GM18517 (cell line): ENCODE results near the gene NTRK1.

ENCODE experiments used
- ATAC-seq: cut with Tn5 transposase; IDR thresholded peaks from one replicate; pipeline ENCODE4 v1.9.1; 2021; ENCODE audit warnings: mild to moderate bottlenecking, moderate library complexity; ENCODE audit not compliant: unreplicated experiment

The NTRK1 gene

DNA sequence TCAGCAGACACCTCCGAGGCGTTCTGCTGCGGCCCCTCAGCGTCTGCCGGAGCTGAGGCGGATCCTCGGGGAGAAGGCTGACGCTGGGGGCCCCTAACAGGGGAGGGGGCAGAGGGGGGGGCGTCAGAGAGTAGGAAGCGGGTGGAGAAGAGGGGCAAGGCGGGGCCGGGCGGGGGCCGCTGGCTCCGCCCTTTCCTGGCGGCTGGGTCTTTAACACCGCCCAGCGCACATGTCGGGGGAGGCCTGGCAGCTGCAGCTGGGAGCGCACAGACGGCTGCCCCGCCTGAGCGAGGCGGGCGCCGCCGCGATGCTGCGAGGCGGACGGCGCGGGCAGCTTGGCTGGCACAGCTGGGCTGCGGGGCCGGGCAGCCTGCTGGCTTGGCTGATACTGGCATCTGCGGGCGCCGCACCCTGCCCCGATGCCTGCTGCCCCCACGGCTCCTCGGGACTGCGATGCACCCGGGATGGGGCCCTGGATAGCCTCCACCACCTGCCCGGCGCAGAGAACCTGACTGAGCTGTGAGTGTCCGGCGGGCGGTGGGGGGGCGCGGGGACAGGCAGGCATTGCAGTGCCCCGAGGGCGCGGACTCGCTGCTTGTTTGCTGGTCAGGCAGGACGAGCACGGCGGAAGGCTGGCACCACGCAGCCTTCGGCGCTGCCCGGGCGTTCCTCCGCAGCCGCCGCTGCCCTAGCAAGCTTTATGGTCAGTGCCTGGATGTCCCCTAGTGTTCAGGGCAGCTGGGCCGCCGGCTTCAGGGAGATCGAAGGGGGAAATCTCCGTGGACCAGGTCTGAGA, at the start of gene NTRK1:
NTRK1 (plus strand) TSS at position 238 of the 796 bp plus-strand sequence; CDS start at position 308, 70 bp downstream.
- no peak for ATAC-seq

DNA sequence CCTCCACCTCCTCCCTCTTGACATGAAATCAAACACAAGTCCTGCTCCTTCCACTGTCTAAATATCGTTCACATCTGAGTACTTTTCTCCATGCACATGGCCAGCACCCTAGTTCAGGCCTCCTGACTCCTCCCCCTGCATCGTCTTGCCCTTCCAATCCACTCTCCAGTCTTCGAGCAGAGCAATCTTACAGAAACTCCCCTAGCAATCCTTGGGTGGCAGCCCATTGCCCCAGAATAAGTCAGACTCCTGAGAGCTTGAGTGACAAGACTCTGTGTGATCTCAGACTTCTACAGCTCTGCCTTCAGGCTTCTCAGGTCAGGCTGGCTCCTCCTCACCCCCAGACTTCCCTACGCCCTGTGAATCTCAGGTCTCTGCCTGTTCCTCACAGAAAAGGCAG, 49.5 kb upstream of the NTRK1 start:
- ATAC-seq, result no peak

DNA sequence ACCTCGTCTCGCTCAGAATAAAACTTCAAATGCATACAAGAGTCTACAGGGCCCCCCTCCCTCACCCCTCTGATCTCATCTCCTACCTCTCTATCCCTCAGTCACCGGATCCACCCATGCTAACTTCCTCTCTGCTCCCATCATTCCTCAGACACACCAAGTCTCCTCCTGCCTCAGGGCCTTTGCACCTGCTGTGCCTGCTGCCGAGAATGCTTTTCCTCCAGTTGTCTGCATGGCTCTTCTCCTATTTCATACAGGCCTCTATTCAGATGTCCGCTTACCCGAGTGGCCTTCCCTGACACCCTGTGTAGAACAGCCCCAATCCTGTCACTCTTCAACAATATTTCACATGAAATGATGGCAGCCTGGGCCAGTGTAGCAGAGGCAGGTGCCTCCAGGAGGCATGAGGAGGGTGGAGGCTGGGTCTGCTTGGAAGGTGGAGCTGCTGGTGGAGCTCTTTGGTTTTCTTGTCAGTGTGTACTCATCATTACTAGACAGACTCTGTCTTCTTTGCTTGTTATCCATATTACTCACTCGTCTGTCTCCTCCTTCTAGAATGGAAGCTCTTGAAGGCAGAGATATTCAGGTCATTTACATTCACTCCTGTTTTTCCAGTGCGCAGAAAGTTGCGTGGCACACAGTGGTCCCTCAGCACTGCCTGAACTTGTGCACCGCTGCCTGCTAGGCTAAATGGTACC, 48.2 kb upstream of the NTRK1 start:
- ATAC-seq, result no peak

- no peak for ATAC-seq
Observed at GRCh38 chr1:156813298-156813697, 47.4 kb upstream of the NTRK1 start.

GRCh38 chr1:156813750-156814570, 46.7 kb upstream of the NTRK1 start:
- no peak for ATAC-seq

- no peak for ATAC-seq
Observed at GRCh38 chr1:156814571-156815260, 45.9 kb upstream of the NTRK1 start.

DNA sequence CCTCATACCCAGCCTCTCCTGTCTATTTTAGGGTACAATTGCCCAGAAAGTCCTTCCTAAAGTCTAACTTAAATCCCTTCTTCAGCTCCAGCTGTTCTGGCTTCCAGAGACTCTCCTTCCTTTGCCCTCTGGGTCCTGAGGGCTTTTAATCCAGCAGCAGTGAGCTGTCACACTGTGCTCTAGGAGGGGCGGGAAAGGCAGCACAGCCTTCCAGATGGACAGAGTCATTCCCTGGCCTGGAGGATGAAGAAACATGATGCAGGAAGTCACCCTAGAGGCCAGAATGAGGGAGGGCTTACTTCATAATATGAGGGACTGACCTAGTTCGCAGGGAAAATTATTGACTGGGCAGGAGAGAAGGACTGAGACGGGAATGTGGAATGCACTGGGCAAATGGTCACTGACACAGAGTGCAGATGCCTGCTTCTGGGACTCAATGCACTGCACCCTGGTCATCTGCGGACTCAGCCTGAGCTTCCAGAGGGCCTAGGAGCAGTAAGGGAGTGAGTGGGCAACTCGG, 45.3 kb upstream of the NTRK1 start:
- no peak for ATAC-seq

DNA sequence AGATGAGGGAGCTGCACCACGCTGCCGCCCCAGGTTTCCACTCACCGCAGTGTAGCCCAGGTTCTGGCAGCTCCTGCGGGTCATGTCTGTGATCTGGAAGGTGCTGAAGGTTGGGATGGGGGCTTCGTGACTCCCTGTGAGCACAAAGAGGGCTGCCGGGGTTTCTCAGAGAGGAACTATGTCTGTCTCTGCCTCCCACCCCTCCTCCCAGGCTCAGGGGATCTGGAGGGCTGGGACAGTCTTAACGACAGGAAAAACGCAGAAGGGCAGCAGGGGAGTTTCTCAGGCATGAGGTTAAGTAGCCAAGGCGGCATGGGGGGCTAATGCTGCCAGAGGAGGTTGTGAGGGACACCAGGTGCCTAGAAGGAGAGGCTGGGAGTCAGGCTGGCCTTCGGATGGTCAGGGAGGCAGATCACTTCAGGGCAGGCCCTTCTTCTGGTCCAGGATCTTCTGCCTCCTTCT, 44.7 kb upstream of the NTRK1 start:
- no peak for ATAC-seq

- ATAC-seq, result peak; percentile 65
Observed at GRCh38 chr1:156816561-156817328, 43.9 kb upstream of the NTRK1 start, which contains the start of gene SH2D2A. Gene SH2D2A (minus strand): TSS chr1:156816848. CDS start chr1:156816708, 140 bp downstream.

DNA sequence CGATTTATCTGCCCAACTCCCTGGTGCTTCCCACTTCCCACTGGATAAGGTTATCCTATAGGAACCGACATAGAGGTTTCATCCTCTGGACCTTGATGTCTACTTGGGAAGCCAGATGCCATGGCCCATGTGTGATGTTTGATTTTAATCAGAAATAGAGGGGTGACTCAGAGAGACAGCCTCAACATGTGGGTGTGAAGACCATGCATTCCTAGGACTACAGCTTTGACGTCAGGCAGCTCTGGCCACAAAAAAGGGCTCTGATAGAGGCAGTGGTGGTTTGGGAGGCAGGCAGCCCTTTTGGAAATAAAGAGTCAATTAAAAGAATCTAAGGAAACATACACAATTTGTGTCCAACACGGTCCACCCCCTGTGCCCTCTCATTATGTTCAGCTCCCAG, 38.9 kb upstream of the NTRK1 start:
- no peak for ATAC-seq

DNA sequence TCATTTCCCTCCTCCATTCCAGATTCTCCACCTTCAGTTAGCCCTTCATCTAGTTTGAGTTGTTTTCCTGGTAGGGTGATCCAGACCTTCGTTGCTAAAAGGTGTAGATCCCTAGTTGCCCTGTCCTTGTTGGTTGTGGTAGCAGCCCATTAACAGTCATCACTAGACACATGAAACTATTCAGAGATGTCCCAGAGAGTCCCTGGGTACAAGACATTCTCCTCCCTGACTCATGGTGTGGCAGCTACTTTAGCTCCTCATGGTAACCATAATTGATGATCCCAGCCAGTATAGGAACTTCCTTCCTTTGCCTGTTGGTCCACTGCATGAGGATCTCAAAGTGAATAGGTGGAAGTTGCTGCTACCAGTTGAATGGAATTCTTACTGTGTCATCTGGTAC, 38.0 kb upstream of the NTRK1 start:
- ATAC-seq, result no peak

GRCh38 chr1:156823210-156823790, 37.4 kb upstream of the NTRK1 start:
- no peak for ATAC-seq

- ATAC-seq, result no peak
Observed at GRCh38 chr1:156826630-156827029, 34.0 kb upstream of the NTRK1 start.

GRCh38 chr1:156828400-156829124, 32.1 kb upstream of the NTRK1 start:
- ATAC-seq, result no peak

DNA sequence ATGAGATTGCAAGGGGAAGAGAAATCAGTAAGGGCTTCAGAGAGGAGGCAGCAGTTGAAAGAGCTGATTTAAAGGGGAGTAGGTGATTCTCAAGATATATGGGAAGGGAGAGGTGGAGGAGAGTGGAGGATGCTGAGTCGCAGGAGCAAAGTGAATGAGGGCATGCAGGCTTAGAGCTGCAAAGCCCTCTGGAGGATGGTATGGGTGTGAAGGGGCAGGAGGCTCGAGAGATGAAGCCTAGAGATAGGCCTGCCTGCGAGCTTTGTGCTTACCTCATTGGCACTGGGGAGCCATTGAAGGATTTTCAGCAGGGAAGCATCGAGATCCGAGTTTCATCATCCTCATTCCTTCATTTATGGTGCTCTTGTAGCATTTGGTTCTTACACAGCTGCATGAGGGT, 28.2 kb upstream of the NTRK1 start:
- ATAC-seq, result no peak

DNA sequence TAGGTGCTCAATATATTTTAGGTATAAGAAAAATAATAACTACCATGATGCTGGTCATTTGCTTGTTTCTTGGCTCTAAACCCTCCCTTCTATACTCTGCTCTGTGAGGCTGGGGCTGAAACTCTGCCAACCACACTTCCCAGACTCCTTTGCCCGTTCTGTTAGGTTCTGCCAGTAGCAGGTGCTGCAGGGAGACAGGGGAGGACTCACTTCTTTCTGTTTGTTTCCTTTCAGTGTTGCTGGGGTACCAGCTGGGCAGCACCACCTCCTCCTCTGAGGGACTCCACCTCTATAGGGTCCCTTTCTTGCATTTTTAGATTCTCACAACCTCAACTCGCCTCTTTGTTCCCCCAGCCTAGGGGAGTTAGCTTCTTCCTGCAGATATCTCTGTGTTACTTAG, 27.1 kb upstream of the NTRK1 start:
- no peak for ATAC-seq

DNA sequence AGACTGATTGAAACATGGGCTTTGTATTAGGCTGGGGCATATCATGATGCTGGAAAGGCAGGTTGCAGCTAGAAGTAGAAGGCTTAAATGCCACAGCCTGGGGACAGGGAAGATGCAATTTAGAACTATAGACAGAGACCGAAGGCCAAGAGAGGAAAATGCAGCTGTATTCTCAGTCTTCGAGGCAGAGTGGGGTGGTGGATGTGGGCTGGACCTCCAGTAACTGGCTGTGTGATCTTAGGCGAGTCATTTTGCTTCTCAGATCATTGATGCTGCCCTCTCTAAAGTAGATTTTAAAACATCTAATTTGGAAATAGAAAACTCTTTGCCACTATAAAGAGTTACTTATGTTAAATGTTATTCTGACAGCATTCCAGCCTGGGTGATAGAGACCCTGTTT, 26.3 kb upstream of the NTRK1 start:
- ATAC-seq, result no peak

- ATAC-seq, result no peak
Observed at GRCh38 chr1:156836041-156836654, 24.5 kb upstream of the NTRK1 start.
